GM23338 (cell line): ENCODE measurements around the gene FECH. TPM values are rescaled to one million over a fixed set of nuclear protein-coding genes. Genes with fewer than 3 reads are reported as not detected.

Experiments used
- ATAC-seq: fragments of 200-7000 bp; cut with Tn5 transposase; 3 replicates; pipeline ENCODE4 v1.9.1; 2020
- DNase-seq: peaks from one replicate; pipeline ENCODE4 v3.0.0-alpha.2; 2015; ENCODE audit warnings: low spot score
- H2AFZ ChIP-seq: fragments of 200-600 bp; sonication (generic); 2 replicates; pipeline ENCODE4 v1.8.0; 2016; ENCODE audit warnings: antibody characterized with exemption, mild to moderate bottlenecking, moderate library complexity
- H3F3A ChIP-seq: fragments of 200-600 bp; sonication (generic); replicated peaks from 2 replicates; pipeline ENCODE4 v1.8.0; 2017; ENCODE audit warnings: antibody characterized with exemption, mixed run types, low read depth
- H3K27ac ChIP-seq: fragments of 200-600 bp; sonication (generic); 2 replicates; pipeline ENCODE4 v1.6.1; 2016; ENCODE audit warnings: low read depth
- H3K27me3 ChIP-seq: fragments of 200-600 bp; sonication (generic); 2 replicates; pipeline ENCODE4 v1.8.0; 2016; ENCODE audit warnings: mild to moderate bottlenecking, mixed run types, moderate library complexity; ENCODE audit not compliant: insufficient read depth
- H3K36me3 ChIP-seq: fragments of 200-600 bp; sonication (generic); 2 replicates; pipeline ENCODE4 v1.8.0; 2016; ENCODE audit warnings: mild to moderate bottlenecking; ENCODE audit not compliant: insufficient read depth
- H3K4me1 ChIP-seq: fragments of 200-600 bp; sonication (generic); 2 replicates; pipeline ENCODE4 v1.8.0; 2016; ENCODE audit warnings: mild to moderate bottlenecking, moderate library complexity; ENCODE audit not compliant: insufficient read depth
- H3K4me2 ChIP-seq: fragments of 200-600 bp; sonication (generic); 2 replicates; pipeline ENCODE4 v1.7.1; 2017; ENCODE audit warnings: mixed run types
- H3K4me3 ChIP-seq: fragments of 200-600 bp; sonication (generic); 2 replicates; pipeline ENCODE4 v1.6.1; 2016; ENCODE audit warnings: mixed run types
- H3K79me2 ChIP-seq: fragments of 200-600 bp; sonication (generic); replicated peaks from 2 replicates; pipeline ENCODE4 v1.8.0; 2017; ENCODE audit warnings: mild to moderate bottlenecking; ENCODE audit not compliant: insufficient read depth
- H3K9me2 ChIP-seq: fragments of 200-600 bp; sonication (generic); 2 replicates; pipeline ENCODE4 v1.8.0; 2017; ENCODE audit not compliant: insufficient read depth
- H4K20me1 ChIP-seq: fragments of 200-600 bp; sonication (generic); replicated peaks from 2 replicates; pipeline ENCODE4 v1.8.0; 2017; ENCODE audit warnings: mild to moderate bottlenecking; ENCODE audit not compliant: insufficient read depth
- H3K27ac Mint-ChIP-seq: 2 replicates; pipeline ENCODE4 v1.8.0; 2020; ENCODE audit warnings: inconsistent platforms, mild to moderate bottlenecking, moderate library complexity, mixed read lengths
- H3K27me3 Mint-ChIP-seq: 3 replicates; pipeline ENCODE4 v1.8.0; 2022; ENCODE audit warnings: low read depth, mild to moderate bottlenecking, moderate library complexity, mixed read lengths, inconsistent platforms; ENCODE audit not compliant: insufficient read depth, poor library complexity
- H3K36me3 Mint-ChIP-seq: 3 replicates; pipeline ENCODE4 v1.8.0; 2021; ENCODE audit warnings: low read depth, mild to moderate bottlenecking, inconsistent platforms, moderate library complexity, mixed read lengths
- H3K4me1 Mint-ChIP-seq: 3 replicates; pipeline ENCODE4 v1.8.0; 2020; ENCODE audit warnings: mild to moderate bottlenecking, inconsistent platforms, mixed read lengths
- H3K4me3 Mint-ChIP-seq: 3 replicates; pipeline ENCODE4 v1.8.0; 2021; ENCODE audit warnings: moderate library complexity, mild to moderate bottlenecking, inconsistent platforms, mixed read lengths
- H3K9me3 Mint-ChIP-seq: 3 replicates; pipeline ENCODE4 v1.8.0; 2020; ENCODE audit warnings: moderate library complexity, mild to moderate bottlenecking, inconsistent platforms, mixed read lengths
- CREB1 ChIP-seq: fragments of 250-450 bp; sonication (Bioruptor Pico); IDR thresholded peaks from 2 replicates; pipeline ENCODE4 v1.5.0; 2020; ENCODE audit warnings: low read depth, mild to moderate bottlenecking, moderate library complexity
- ETS1 ChIP-seq: IDR thresholded peaks from 2 replicates; pipeline ENCODE4 v1.6.1; 2016; ENCODE audit warnings: antibody characterized with exemption
- JUNB ChIP-seq: IDR thresholded peaks from one replicate; pipeline ENCODE4 v1.6.1; 2016; ENCODE audit warnings: antibody characterized with exemption; ENCODE audit not compliant: unreplicated experiment
- NANOG ChIP-seq: IDR thresholded peaks from 2 replicates; pipeline ENCODE4 v1.6.1; 2016; ENCODE audit warnings: antibody characterized with exemption, borderline replicate concordance
- POLR2AphosphoS5 ChIP-seq: IDR thresholded peaks from 2 replicates; pipeline ENCODE4 v1.6.1; 2016; ENCODE audit warnings: antibody characterized with exemption, low read depth
- REST ChIP-seq: IDR thresholded peaks from one replicate; pipeline ENCODE4 v1.6.1; 2018; ENCODE audit warnings: antibody characterized with exemption; ENCODE audit not compliant: unreplicated experiment
- STAT1 ChIP-seq: IDR thresholded peaks from one replicate; pipeline ENCODE4 v1.6.1; 2016; ENCODE audit warnings: antibody characterized with exemption; ENCODE audit not compliant: unreplicated experiment
- ZNF114 ChIP-seq: fragments of 250-450 bp; sonication (Bioruptor Pico); IDR thresholded peaks from 2 replicates; pipeline ENCODE4 v1.5.0; 2020; ENCODE audit warnings: mild to moderate bottlenecking, moderate library complexity
- polyA plus RNA-seq: library from polyadenylated mRNA; unstranded; fragments of >200 nt; fragmentation: Nextera tagmentation; extraction: Ambion mirVana; gene quantifications from 2 replicates; pipeline ENCODE4 v1.2.1, GENCODE V29; 2016
- total RNA-seq: library from RNA; depleted of rRNA; stranded (reverse); fragments of >200 nt; shearing (Covaris generic); gene quantifications from 2 replicates; pipeline ENCODE4 v1.2.3, GENCODE V29; 2014
- TF ChIP-seq, protein P1 (sequence below), 2 experiments: fragments of 200-600 bp in 1 of 2; sonication (generic) in 1 of 2; conservative IDR thresholded peaks; 2 replicates each; pipeline versions ENCODE4 v1.5.1 to v1.6.1; 2016 to 2017; ENCODE audit warnings: antibody characterized with exemption in 2 of 2, low read depth in 2 of 2, mild to moderate bottlenecking in 2 of 2, moderate library complexity in 1 of 2
- TF ChIP-seq, protein P2 (sequence below): fragments of 250-450 bp; sonication (Bioruptor Pico); IDR thresholded peaks from 2 replicates; pipeline ENCODE4 v1.5.0; 2020; ENCODE audit warnings: mild to moderate bottlenecking, moderate library complexity

The FECH gene
- total and polyA plus RNA-seq, 2 experiments from 2014 or later: 5.8 to 35.5 TPM

GRCh38 chr18:57519668-57520424 is 66.7 kb downstream of the FECH start (continued):
- TF ChIP-seq ETS1 (no peak), CREB1 (CRISPR knock-in tag) (no peak), JUNB (no peak), POLR2AphosphoS5 (no peak)

DNA sequence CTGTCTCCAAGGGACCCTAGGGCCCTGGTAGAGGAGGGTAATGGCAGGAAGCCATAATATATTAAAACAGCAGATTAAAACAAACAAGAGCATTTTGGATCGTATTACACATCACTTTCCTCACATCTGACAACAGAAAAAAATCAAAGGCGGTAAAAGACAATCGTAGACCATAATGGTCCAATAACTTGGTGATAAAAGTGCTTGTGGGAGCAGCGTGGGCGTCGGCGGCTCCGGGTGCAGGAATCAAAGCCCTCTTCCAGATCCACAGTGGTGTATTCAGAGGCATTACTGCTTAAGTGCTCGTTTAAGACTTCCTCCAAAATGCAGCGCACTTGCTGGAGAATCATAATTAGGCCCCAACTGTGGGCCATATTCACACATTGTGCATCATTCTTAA is 68.0 kb downstream of the FECH start:
- H3K27me3 Mint-ChIP-seq: no peaks in the 10 kb centered on the region
- H3K36me3 ChIP-seq: no peaks in the 10 kb centered on the region
- no peaks in the 10 kb centered on the region for H4K20me1 ChIP-seq
- H3K4me2 ChIP-seq: no peak overlapping the region
- H3K79me2 ChIP-seq: no peaks in the 10 kb centered on the region
- H3K27ac Mint-ChIP-seq: no peak overlapping the region
- no peak overlapping the region for H2AFZ ChIP-seq
- no peaks in the 10 kb centered on the region for H3K4me1 Mint-ChIP-seq
- no peaks in the 10 kb centered on the region for H3K27me3 ChIP-seq
- no peak overlapping the region for H3K4me3 ChIP-seq
- no peak overlapping the region for H3K4me3 Mint-ChIP-seq
- H3K27ac ChIP-seq: no peak overlapping the region
- H3K36me3 Mint-ChIP-seq: no peaks in the 10 kb centered on the region
- H3K9me3 Mint-ChIP-seq: no peaks in the 10 kb centered on the region
- H3K9me2 ChIP-seq: no peaks in the 10 kb centered on the region
- no peak for DNase-seq
- H3K4me1 ChIP-seq: no peaks in the 10 kb centered on the region
- no peak for ATAC-seq
- H3F3A ChIP-seq: no peaks in the 10 kb centered on the region
- TF ChIP-seq, protein P1, sequence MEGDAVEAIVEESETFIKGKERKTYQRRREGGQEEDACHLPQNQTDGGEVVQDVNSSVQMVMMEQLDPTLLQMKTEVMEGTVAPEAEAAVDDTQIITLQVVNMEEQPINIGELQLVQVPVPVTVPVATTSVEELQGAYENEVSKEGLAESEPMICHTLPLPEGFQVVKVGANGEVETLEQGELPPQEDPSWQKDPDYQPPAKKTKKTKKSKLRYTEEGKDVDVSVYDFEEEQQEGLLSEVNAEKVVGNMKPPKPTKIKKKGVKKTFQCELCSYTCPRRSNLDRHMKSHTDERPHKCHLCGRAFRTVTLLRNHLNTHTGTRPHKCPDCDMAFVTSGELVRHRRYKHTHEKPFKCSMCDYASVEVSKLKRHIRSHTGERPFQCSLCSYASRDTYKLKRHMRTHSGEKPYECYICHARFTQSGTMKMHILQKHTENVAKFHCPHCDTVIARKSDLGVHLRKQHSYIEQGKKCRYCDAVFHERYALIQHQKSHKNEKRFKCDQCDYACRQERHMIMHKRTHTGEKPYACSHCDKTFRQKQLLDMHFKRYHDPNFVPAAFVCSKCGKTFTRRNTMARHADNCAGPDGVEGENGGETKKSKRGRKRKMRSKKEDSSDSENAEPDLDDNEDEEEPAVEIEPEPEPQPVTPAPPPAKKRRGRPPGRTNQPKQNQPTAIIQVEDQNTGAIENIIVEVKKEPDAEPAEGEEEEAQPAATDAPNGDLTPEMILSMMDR (conservative IDR thresholded peaks at IDR 0.05; ENCODE audit: low read depth in 2 of 2): no peak
- no peak for TF ChIP-seq ZNF114 (CRISPR knock-in tag)
- TF ChIP-seq POLR2AphosphoS5: no peak
- TF ChIP-seq JUNB: no peak
- TF ChIP-seq ETS1: no peak
- TF ChIP-seq NANOG: no peak
- no peak for TF ChIP-seq STAT1
- TF ChIP-seq REST: no peak
- no peak for TF ChIP-seq CREB1 (CRISPR knock-in tag)
- TF ChIP-seq, protein P2, sequence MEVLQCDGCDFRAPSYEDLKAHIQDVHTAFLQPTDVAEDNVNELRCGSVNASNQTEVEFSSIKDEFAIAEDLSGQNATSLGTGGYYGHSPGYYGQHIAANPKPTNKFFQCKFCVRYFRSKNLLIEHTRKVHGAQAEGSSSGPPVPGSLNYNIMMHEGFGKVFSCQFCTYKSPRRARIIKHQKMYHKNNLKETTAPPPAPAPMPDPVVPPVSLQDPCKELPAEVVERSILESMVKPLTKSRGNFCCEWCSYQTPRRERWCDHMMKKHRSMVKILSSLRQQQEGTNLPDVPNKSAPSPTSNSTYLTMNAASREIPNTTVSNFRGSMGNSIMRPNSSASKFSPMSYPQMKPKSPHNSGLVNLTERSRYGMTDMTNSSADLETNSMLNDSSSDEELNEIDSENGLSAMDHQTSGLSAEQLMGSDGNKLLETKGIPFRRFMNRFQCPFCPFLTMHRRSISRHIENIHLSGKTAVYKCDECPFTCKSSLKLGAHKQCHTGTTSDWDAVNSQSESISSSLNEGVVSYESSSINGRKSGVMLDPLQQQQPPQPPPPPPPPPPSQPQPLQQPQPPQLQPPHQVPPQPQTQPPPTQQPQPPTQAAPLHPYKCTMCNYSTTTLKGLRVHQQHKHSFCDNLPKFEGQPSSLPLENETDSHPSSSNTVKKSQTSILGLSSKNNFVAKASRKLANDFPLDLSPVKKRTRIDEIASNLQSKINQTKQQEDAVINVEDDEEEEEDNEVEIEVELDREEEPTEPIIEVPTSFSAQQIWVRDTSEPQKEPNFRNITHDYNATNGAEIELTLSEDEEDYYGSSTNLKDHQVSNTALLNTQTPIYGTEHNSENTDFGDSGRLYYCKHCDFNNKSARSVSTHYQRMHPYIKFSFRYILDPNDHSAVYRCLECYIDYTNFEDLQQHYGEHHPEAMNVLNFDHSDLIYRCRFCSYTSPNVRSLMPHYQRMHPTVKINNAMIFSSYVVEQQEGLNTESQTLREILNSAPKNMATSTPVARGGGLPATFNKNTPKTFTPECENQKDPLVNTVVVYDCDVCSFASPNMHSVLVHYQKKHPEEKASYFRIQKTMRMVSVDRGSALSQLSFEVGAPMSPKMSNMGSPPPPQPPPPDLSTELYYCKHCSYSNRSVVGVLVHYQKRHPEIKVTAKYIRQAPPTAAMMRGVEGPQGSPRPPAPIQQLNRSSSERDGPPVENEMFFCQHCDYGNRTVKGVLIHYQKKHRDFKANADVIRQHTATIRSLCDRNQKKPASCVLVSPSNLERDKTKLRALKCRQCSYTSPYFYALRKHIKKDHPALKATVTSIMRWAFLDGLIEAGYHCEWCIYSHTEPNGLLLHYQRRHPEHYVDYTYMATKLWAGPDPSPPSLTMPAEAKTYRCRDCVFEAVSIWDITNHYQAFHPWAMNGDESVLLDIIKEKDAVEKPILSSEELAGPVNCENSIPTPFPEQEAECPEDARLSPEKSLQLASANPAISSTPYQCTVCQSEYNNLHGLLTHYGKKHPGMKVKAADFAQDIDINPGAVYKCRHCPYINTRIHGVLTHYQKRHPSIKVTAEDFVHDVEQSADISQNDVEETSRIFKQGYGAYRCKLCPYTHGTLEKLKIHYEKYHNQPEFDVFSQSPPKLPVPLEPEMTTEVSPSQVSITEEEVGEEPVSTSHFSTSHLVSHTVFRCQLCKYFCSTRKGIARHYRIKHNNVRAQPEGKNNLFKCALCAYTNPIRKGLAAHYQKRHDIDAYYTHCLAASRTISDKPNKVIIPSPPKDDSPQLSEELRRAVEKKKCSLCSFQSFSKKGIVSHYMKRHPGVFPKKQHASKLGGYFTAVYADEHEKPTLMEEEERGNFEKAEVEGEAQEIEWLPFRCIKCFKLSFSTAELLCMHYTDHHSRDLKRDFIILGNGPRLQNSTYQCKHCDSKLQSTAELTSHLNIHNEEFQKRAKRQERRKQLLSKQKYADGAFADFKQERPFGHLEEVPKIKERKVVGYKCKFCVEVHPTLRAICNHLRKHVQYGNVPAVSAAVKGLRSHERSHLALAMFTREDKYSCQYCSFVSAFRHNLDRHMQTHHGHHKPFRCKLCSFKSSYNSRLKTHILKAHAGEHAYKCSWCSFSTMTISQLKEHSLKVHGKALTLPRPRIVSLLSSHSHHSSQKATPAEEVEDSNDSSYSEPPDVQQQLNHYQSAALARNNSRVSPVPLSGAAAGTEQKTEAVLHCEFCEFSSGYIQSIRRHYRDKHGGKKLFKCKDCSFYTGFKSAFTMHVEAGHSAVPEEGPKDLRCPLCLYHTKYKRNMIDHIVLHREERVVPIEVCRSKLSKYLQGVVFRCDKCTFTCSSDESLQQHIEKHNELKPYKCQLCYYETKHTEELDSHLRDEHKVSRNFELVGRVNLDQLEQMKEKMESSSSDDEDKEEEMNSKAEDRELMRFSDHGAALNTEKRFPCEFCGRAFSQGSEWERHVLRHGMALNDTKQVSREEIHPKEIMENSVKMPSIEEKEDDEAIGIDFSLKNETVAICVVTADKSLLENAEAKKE (CRISPR knock-in tag): no peak
